Fibroblast of skin of left biceps (primary cell): Measurements from ENCODE around the gene METTL24.
A peak's percentile ranks its signal among the peaks of the same experiment; 100 is the strongest.

ENCODE experiments used
- DNase-seq, 2 experiments: peaks; one replicate each; pipeline ENCODE4 v3.0.0-alpha.2; 2013; ENCODE audit warnings: low read depth in 2 of 2

The METTL24 gene

GRCh38 chr6:110334423-110335180 is 23.5 kb downstream of the METTL24 start:
- no peak for DNase-seq

GRCh38 chr6:110332281-110332680 is 25.9 kb downstream of the METTL24 start:
- no peak for DNase-seq

GRCh38 chr6:110331816-110332215 is 26.3 kb downstream of the METTL24 start:
- DNase-seq: no peak

- no peak for DNase-seq
Measured at GRCh38 chr6:110331390-110331789, 26.8 kb downstream of the METTL24 start.

- DNase-seq: no peak
Measured at GRCh38 chr6:110329714-110330436, 28.3 kb downstream of the METTL24 start.

- no peak for DNase-seq
Measured at GRCh38 chr6:110329348-110329713, 28.8 kb downstream of the METTL24 start.

GRCh38 chr6:110328259-110328658 is 29.9 kb downstream of the METTL24 start:
- DNase-seq: peak; percentile 24 to 34

- DNase-seq: no peak
Measured at GRCh38 chr6:110327391-110327790, 30.8 kb downstream of the METTL24 start.

- DNase-seq: no peak
Measured at GRCh38 chr6:110326609-110327008, 31.5 kb downstream of the METTL24 start.

- DNase-seq: no peak
Measured at GRCh38 chr6:110326057-110326456, 32.1 kb downstream of the METTL24 start.

GRCh38 chr6:110325197-110325596 is 33.0 kb downstream of the METTL24 start:
- DNase-seq: no peak

- no peak for DNase-seq
Measured at GRCh38 chr6:110324548-110324947, 33.6 kb downstream of the METTL24 start.

- DNase-seq: no peak
Measured at GRCh38 chr6:110323258-110323657, 34.9 kb downstream of the METTL24 start.

GRCh38 chr6:110322874-110323242 is 35.3 kb downstream of the METTL24 start:
- no peak for DNase-seq

- DNase-seq: no peak
Measured at GRCh38 chr6:110322151-110322873, 35.8 kb downstream of the METTL24 start.

GRCh38 chr6:110320307-110320706 is 37.8 kb downstream of the METTL24 start:
- DNase-seq: no peak

GRCh38 chr6:110319843-110320242 is 38.3 kb downstream of the METTL24 start:
- DNase-seq: no peak

GRCh38 chr6:110319381-110319780 is 38.8 kb downstream of the METTL24 start:
- no peak for DNase-seq

- no peak for DNase-seq
Measured at GRCh38 chr6:110318971-110319370, 39.2 kb downstream of the METTL24 start.

GRCh38 chr6:110317646-110318045 is 40.5 kb downstream of the METTL24 start:
- DNase-seq: no peak

GRCh38 chr6:110317189-110317588 is 41.0 kb downstream of the METTL24 start:
- DNase-seq: no peak

- DNase-seq: no peak
Measured at GRCh38 chr6:110315869-110316398, 42.2 kb downstream of the METTL24 start.
